Activated naive CD8-positive, alpha-beta T cell treated with anti-CD3 and anti-CD28 coated beads, Interleukin-2, amount 50 U/mL, for 24 hours (primary cell): ENCODE results near the gene EFHD1.
A peak's percentile ranks its signal among the peaks of the same experiment; 100 is the strongest.

Experiments
- ATAC-seq: fragments of 150-1000 bp; cut with Tn5 transposase; one replicate; pipeline ENCODE4 v1.10.0; 2021
- DNase-seq: peaks from one replicate; pipeline ENCODE4 v3.0.0; 2021
- H3K27ac Mint-ChIP-seq: one replicate; pipeline ENCODE4 v1.8.0; 2021; ENCODE audit warnings: mild to moderate bottlenecking, mixed read lengths
- H3K27me3 Mint-ChIP-seq: one replicate; pipeline ENCODE4 v1.8.0; 2021; ENCODE audit warnings: mixed read lengths
- H3K36me3 Mint-ChIP-seq: one replicate; pipeline ENCODE4 v1.8.0; 2021; ENCODE audit warnings: low read depth, mixed read lengths
- H3K4me1 Mint-ChIP-seq: one replicate; pipeline ENCODE4 v1.8.0; 2021; ENCODE audit warnings: mixed read lengths
- H3K4me3 Mint-ChIP-seq: one replicate; pipeline ENCODE4 v1.8.0; 2021; ENCODE audit warnings: mild to moderate bottlenecking, moderate library complexity, mixed read lengths
- H3K9me3 Mint-ChIP-seq: one replicate; pipeline ENCODE4 v1.8.0; 2021; ENCODE audit warnings: mixed read lengths

The EFHD1 gene

GRCh38 chr2:232607011-232607410 lies 26.4 kb upstream of the EFHD1 start:
- peaks cover 6% of the 10 kb centered on the region for H3K27me3 Mint-ChIP-seq
- no peaks in the 10 kb centered on the region for H3K36me3 Mint-ChIP-seq
- H3K27ac Mint-ChIP-seq, result no peak overlapping the region
- no peaks in the 10 kb centered on the region for H3K9me3 Mint-ChIP-seq
- ATAC-seq (no peak), DNase-seq (no peak)
- peaks cover 6% of the 10 kb centered on the region for H3K4me1 Mint-ChIP-seq
- no peak overlapping the region for H3K4me3 Mint-ChIP-seq

DNA sequence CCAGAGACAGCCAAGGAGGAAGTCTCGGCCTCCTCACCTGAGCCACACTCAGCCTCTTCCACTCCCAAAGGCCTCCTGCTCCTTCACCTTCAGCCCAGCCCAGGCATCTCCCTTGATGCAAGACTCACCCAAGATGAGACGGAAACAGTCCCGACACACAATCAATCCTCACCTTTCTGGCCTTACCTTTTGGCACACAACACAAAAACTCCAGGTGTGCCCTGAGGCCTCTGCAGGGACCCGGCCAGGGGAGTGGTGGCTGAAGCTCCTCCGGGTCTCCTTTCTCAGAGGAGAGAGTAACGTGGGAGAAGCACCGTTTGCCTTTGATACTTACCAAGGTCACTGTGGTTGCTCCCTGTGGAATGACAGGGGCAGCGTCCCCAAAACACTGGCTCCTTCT lies 23.8 kb upstream of the EFHD1 start:
- peaks cover 2% of the 10 kb centered on the region for H3K27me3 Mint-ChIP-seq
- H3K9me3 Mint-ChIP-seq, result no peaks in the 10 kb centered on the region
- peaks cover 6% of the 10 kb centered on the region for H3K4me1 Mint-ChIP-seq
- no peaks in the 10 kb centered on the region for H3K36me3 Mint-ChIP-seq
- ATAC-seq, result no peak
- no peak overlapping the region for H3K27ac Mint-ChIP-seq
- no peak overlapping the region for H3K4me3 Mint-ChIP-seq
- no peak for DNase-seq

- Mint-ChIP-seq H3K9me3 (no peaks in the 10 kb centered on the region), H3K4me1 (peaks cover 6% of the 10 kb centered on the region), H3K36me3 (no peaks in the 10 kb centered on the region), H3K4me3 (no peak overlapping the region), H3K27ac (no peak overlapping the region), H3K27me3 (peaks cover 2% of the 10 kb centered on the region)
- no peak for ATAC-seq
- DNase-seq, result no peak
These were observed 23.3 kb upstream of the EFHD1 start for GRCh38 chr2:232610081-232610480.

DNA sequence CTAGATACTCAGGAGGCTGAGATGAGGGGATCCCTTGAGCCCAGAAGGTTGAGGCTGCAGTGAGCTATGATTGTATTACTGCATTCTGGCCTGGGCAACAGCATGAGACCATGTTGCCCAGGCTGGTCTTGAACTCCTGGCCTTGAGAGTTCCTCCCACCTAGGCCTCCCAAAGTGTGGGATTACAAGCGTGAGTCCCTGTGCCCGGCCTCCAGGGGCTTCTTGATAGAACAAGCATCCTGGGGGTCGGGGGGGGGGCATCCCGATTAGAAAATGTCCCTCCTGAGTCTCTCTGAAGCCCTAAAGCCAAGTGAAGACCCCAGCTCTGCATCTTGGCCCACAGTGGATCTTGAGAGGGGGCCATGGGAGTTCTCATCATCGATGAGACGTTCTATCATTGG lies 22.3 kb upstream of the EFHD1 start:
- H3K9me3 Mint-ChIP-seq, result no peaks in the 10 kb centered on the region
- peaks cover 2% of the 10 kb centered on the region for H3K27me3 Mint-ChIP-seq
- no peak overlapping the region for H3K27ac Mint-ChIP-seq
- no peak overlapping the region for H3K4me3 Mint-ChIP-seq
- no peaks in the 10 kb centered on the region for H3K36me3 Mint-ChIP-seq
- peaks cover 3% of the 10 kb centered on the region for H3K4me1 Mint-ChIP-seq
- DNase-seq (no peak), ATAC-seq (no peak)

DNA sequence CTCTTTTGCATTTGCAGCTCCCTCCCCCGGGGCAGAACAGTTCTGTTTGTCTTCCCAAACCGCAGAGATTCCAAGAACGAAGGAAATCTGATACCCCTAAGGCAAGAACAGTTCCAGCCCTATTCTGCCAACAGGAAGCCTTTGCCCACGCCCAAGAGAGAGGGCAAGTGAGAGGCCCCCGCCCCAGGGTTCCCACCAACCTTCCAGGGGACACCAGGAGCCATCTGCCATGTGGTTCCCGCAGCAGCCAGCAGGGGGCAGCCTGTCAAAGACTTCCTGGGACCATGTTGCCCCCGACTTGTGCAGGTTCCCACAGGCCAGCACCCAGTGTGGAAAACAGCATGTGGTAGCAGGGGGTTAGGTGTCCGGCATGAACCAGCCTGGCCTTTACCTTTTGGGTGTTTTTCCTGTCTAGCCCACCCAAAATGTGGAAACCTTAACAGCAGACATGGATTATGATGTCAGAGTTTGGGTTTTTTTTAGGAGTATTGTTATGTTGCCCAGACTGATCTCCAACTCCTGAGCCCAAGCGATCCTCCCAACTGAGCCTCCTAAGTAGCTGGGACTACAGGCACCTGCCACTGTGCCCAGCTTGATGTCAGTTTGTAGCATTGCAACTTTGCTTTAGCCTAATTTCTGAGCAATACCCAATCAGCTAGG lies 21.7 kb upstream of the EFHD1 start:
- no peaks in the 10 kb centered on the region for H3K36me3 Mint-ChIP-seq
- DNase-seq (peak; percentile 84), ATAC-seq (peak; percentile 59)
- H3K27ac Mint-ChIP-seq, result no peak overlapping the region
- H3K4me3 Mint-ChIP-seq, result no peak overlapping the region
- no peaks in the 10 kb centered on the region for H3K27me3 Mint-ChIP-seq
- no peaks in the 10 kb centered on the region for H3K4me1 Mint-ChIP-seq
- H3K9me3 Mint-ChIP-seq, result no peaks in the 10 kb centered on the region

DNA sequence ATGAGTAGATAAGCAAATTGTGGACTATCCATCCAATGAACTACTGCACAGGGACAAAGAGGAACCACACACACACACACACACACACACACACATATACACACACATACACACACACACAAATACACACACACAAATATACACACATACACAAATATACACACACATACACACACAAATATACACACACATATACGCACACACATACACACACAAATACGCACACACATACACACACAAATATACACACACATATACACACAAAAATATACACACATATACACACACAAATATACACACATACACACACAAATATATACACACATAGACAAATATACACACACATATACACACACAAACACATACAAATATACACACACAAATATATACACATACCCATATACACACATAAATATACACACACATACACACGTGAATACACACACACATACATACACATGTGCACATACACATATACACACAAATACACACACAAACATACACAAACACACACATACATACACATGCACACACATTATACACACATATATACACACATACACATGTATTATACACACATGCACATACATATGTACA lies 19.8 kb upstream of the EFHD1 start:
- no peaks in the 10 kb centered on the region for H3K36me3 Mint-ChIP-seq
- DNase-seq (no peak), ATAC-seq (no peak)
- no peaks in the 10 kb centered on the region for H3K9me3 Mint-ChIP-seq
- H3K27me3 Mint-ChIP-seq, result no peaks in the 10 kb centered on the region
- no peaks in the 10 kb centered on the region for H3K4me1 Mint-ChIP-seq
- H3K27ac Mint-ChIP-seq, result no peak overlapping the region
- H3K4me3 Mint-ChIP-seq, result no peak overlapping the region

DNA sequence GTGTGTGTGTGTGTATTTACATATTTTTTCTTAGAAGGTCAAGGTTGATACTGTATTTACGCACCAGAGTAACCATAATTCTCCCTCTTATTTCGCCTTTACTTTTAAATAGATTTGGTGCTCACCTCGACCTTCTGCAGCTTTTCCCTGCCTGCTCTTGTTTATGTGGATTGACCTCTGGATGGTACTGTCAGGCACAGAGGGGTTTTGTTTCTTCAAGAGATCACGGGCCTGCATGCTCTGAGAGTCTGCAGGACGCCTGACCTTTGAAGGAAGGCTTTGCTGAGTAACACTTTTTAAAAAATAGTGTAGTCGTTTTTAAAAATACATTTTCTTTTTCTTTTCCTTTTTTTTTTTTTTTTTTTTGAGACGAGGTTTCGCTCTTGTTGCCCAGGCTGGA lies 18.1 kb upstream of the EFHD1 start:
- H3K9me3 Mint-ChIP-seq, result no peaks in the 10 kb centered on the region
- H3K4me1 Mint-ChIP-seq, result no peaks in the 10 kb centered on the region
- no peak overlapping the region for H3K27ac Mint-ChIP-seq
- H3K4me3 Mint-ChIP-seq, result no peak overlapping the region
- DNase-seq, result no peak
- H3K36me3 Mint-ChIP-seq, result no peaks in the 10 kb centered on the region
- no peaks in the 10 kb centered on the region for H3K27me3 Mint-ChIP-seq
- no peak for ATAC-seq

GRCh38 chr2:232621186-232621585 lies 12.2 kb upstream of the EFHD1 start:
- H3K36me3 Mint-ChIP-seq, result no peaks in the 10 kb centered on the region
- no peaks in the 10 kb centered on the region for H3K9me3 Mint-ChIP-seq
- DNase-seq (no peak), ATAC-seq (no peak)
- no peak overlapping the region for H3K27ac Mint-ChIP-seq
- H3K27me3 Mint-ChIP-seq, result peaks cover 8% of the 10 kb centered on the region
- H3K4me3 Mint-ChIP-seq, result no peak overlapping the region
- no peaks in the 10 kb centered on the region for H3K4me1 Mint-ChIP-seq

DNA sequence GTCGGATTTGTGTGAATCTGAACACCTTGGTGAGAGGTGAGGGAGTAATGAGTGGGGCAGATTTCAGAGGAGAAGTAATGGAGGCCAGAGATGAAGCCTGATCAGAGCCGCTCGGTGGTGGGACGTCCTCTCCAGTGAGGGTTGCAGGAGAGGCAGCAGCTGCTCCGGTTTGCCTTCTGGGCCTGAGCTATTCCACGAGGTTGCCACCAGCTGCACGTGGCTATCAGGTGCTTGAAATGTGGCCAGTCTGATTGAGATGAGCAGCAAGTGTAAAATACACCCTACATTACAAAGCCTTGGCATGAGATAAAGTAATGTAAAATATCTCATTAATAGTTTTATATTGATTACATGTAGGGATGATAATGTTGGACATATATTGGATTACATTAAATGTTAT lies 10.8 kb upstream of the EFHD1 start:
- no peaks in the 10 kb centered on the region for H3K9me3 Mint-ChIP-seq
- no peak overlapping the region for H3K4me3 Mint-ChIP-seq
- H3K36me3 Mint-ChIP-seq, result no peaks in the 10 kb centered on the region
- DNase-seq, result no peak
- ATAC-seq, result no peak
- H3K4me1 Mint-ChIP-seq, result no peaks in the 10 kb centered on the region
- peaks cover 8% of the 10 kb centered on the region for H3K27me3 Mint-ChIP-seq
- H3K27ac Mint-ChIP-seq, result no peak overlapping the region

- Mint-ChIP-seq H3K4me3 (no peak overlapping the region), H3K27ac (no peak overlapping the region), H3K27me3 (peaks cover 12% of the 10 kb centered on the region), H3K36me3 (no peaks in the 10 kb centered on the region), H3K4me1 (no peaks in the 10 kb centered on the region), H3K9me3 (no peaks in the 10 kb centered on the region)
- DNase-seq (no peak), ATAC-seq (no peak)
These were observed 9.3 kb upstream of the EFHD1 start for GRCh38 chr2:232623768-232624765.

GRCh38 chr2:232626584-232626983 lies 6.8 kb upstream of the EFHD1 start:
- Mint-ChIP-seq H3K4me1 (no peaks in the 10 kb centered on the region), H3K36me3 (no peaks in the 10 kb centered on the region), H3K27ac (no peak overlapping the region), H3K4me3 (no peak overlapping the region), H3K27me3 (peaks cover 20% of the 10 kb centered on the region), H3K9me3 (no peaks in the 10 kb centered on the region)
- ATAC-seq, result no peak
- no peak for DNase-seq

DNA sequence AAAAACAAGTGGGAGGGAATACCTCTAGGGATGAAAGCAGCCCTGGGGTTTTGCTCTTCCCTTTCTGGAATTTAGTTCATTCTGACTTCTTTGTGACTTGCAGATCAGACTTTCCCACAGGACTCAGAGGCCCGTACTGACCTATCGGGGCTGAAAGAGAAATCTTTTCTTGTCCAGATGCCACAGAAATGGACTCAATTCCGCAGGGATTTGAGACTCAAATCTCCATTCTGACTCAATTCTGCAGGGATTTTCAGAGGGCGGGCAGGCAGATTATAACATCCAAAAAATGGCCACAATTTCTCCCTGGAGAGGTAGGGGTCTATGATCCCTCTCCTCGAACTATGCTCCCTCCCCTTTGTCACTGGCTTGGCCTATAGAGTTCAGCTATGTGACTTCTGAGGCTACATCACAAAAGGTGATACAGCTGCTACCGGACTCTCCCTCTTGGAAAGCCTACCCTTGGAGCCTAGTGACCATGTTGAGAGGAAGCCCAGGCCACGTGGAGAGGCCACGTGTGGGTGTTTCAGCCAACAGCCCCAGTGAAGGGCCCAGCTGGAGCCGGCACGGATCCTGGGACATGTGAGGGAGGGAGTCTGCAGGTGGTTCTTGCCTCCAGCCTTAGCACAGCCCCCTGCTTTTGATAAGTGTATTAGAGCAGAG lies 4.8 kb upstream of the EFHD1 start:
- ATAC-seq (no peak), DNase-seq (no peak)
- Mint-ChIP-seq H3K4me3 (no peak overlapping the region), H3K9me3 (no peaks in the 10 kb centered on the region), H3K4me1 (peaks cover 3% of the 10 kb centered on the region), H3K36me3 (no peaks in the 10 kb centered on the region), H3K27ac (no peak overlapping the region), H3K27me3 (peaks cover 31% of the 10 kb centered on the region)

DNA sequence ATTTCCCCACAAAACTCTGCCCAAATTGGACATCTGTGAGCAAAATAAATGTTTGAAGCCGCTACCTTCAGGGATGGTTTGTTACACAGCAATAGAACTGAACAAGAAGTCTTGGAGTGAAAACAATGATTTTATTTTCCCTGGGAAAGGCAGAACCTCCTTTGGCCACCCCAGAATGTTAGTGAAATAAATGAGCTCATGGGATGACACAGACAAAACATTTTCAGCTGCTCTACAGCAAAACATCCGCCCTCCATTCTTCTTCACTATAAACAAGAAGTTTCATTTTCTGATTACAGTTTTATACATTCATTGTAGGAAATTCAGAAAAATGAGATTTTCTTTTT lies 4.3 kb upstream of the EFHD1 start:
- H3K27me3 Mint-ChIP-seq, result peaks cover 30% of the 10 kb centered on the region
- peaks cover 3% of the 10 kb centered on the region for H3K4me1 Mint-ChIP-seq
- H3K9me3 Mint-ChIP-seq, result no peaks in the 10 kb centered on the region
- H3K36me3 Mint-ChIP-seq, result no peaks in the 10 kb centered on the region
- DNase-seq (no peak), ATAC-seq (no peak)
- H3K27ac Mint-ChIP-seq, result no peak overlapping the region
- H3K4me3 Mint-ChIP-seq, result no peak overlapping the region

- H3K9me3 Mint-ChIP-seq, result no peaks in the 10 kb centered on the region
These were observed 1.0 kb upstream of the EFHD1 start for GRCh38 chr2:232632229-232632903.

More at GRCh38 chr2:232632229-232632903, 1.0 kb upstream of the EFHD1 start:
- DNase-seq (no peak), ATAC-seq (no peak)
- Mint-ChIP-seq H3K27me3 (peaks cover 50% of the 10 kb centered on the region), H3K4me3 (no peak overlapping the region), H3K4me1 (peaks cover 3% of the 10 kb centered on the region), H3K36me3 (no peaks in the 10 kb centered on the region), H3K27ac (no peak overlapping the region)
